HPDE6-E6E7 (cell line): ENCODE data around the gene TPSB2.

ENCODE experiments used
- DNase-seq: peaks from one replicate; pipeline ENCODE4 v3.0.0; 2011; ENCODE audit warnings: missing footprints; ENCODE audit errors: extremely low spot score

TPSB2 gene

GRCh38 chr16:1182950-1183907 is 46.8 kb downstream of the TPSB2 start:
- no peak for DNase-seq

GRCh38 chr16:1182316-1182671 is 47.7 kb downstream of the TPSB2 start:
- DNase-seq, result no peak

GRCh38 chr16:1181404-1182315 is 48.3 kb downstream of the TPSB2 start:
- DNase-seq, result no peak

DNA sequence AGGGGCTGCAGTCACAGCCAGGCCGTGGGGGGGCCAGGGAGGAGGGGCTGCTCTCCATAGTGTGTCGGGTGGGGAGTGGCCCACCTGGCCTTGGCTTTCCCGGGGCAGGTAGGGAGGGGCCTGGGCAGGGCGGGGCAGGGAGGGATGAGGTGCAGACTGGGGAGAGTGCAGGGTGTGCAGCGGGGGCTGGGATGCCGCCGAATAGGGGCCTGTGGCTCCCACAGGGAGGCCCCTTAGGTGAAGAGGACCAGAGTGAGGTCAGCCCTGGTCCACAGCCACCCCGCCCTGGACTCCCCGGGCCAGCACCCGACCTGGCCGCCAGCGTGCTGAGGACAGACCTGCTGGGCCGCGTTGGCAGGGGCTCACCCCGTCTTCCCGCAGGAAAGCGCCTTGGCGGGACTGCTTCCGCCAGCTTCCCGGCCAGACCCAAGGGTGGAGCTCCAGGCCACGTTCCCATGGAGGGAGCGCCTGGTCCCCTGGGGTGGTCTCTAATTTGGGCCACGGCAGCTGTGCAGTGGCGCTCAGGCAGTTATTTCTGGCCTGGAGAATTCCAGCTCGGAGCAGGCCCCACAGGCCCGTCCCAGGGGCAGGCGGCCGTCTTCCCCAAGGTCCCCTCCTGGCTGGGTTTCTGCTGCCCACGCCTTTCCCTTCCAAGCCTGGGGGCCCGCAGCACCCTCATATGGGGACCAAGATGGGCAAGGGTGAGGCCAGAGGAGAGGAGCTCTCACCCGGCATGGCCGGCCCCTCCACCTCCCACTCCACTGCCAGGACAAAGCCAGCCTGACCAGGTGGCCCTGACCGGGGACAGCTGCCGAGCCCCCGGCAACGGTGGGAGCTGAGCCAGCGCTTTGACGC is 49.2 kb downstream of the TPSB2 start:
- no peak for DNase-seq
